ENCODE measurements around the gene ACTR5.
"Not testable (repeated sequence)": the region's sequence is repeated elsewhere in the genome, so short reads cannot be mapped to it uniquely, and the experiment has no call there.

Gene ACTR5

DNA sequence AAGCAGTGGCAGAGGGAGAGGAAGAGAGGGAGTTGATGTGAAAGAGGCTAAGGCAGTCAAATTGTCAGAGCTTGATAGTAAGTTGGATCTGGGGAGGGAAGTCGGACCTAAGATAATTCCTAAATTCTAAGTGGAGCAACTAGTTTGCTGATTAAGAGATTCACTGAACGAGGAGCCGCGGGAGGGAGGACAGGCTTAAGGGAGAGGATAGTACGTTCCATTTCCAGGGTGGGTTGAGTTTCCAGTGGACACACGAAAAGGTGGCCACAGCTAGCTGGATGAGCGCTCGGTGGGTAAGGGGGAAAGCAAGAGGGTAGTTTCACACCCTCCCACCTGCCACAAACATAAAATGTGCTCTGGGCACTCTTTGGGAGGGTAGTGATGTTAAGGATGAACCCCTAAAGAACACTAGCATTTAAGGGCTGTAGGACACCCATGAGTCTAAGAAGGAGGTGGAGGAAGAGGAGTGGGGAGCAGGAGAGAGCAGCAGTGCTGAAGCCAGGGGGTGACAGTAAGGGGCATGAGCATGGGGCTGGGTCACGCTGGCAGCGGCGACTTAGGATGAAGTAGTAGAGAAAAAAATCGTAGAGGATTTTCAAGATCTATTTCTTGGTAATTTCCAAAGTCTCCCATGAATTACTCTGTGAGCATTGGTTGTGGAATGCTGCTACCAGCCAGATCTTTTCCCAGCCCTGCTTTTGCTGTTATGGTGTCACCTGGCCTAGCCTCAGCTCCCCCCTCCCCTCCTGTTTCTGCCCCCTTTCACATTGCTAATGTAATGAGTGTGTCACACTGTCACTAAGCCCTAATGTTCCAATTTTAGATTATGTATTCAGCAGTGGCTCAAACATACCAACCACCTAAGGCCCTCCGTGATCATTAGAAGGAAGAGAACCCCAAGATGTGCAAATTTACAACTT, 21.4 kb downstream of the ACTR5 start:
- DNase-seq, result no peak

DNA sequence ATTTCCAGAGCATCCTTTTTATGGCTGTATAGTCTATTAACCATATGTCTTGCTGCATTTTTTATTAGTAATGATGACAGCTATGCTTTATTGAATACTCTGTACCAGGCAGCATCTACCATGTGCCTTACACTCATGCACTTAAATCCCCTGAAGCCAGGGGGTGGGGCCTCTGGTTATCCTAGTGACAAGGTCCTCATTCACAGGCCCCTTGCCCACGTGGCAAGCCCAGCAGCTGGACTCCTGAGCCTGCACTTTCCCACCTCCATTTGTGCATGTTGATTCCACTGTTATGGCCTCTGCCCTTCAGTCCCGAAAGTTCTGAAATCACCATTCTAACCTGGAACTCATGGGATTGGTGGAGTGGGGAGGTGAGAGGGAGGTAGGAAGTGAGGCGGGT, 22.3 kb downstream of the ACTR5 start:
- no peak for DNase-seq

DNA sequence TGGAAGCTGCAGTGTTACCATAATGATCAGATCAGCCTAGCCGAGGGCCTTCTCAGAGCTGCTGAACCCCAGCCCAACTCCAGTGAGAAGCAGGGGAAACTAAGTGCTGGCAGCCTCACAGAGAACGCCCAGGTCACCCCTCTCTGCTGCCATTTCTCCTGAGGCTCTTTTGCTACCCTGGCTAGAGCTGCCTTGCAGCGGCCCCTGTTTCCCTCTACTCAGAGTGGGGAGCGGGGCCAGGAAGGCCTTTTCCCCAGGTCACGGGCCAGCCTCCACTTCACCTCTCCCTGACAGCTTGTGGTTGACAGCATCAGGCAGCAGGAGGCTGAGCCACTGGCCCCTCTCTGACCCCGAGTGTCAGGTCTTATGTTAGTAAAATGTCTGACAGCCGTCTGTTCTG, 22.7 kb downstream of the ACTR5 start:
- DNase-seq, result no peak

DNA sequence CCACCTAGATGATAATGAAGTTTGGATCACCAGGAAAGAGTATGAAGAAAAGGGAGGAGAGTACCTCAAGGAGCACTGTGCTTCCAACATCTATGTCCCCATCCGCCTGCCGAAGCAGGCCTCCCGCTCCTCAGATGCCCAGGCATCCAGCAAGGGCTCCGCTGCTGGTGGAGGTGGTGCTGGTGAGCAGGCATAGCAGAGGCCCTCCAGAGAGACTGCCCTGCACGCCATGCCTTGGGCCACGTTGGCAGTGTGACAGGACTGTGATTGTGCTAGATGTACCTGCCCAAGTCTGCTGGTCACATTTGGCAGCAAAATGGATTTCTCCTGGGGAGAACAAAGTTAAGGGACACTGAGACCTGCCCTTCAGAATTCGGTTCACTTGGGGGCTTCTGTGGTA, 23.4 kb downstream of the ACTR5 start:
- no peak for DNase-seq

DNA sequence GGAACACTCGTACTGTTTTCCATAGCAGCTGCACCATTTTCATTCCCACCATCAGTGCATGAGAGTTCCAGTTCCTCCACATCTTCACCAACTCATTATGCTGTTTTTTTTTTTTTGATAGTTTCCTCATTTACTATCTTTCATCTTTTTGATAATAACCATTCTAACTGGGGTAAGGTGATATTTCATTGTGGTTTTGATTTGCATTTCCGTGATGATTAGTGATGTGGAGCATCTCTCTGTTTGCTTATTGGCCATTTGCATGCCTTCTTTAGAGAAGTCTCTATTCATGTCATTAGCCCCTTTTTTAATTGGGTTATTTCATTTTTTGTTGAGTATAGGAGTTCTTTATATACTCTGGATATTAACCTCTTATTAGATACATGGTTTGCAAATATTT, 25.9 kb downstream of the ACTR5 start:
- DNase-seq, result no peak

DNA sequence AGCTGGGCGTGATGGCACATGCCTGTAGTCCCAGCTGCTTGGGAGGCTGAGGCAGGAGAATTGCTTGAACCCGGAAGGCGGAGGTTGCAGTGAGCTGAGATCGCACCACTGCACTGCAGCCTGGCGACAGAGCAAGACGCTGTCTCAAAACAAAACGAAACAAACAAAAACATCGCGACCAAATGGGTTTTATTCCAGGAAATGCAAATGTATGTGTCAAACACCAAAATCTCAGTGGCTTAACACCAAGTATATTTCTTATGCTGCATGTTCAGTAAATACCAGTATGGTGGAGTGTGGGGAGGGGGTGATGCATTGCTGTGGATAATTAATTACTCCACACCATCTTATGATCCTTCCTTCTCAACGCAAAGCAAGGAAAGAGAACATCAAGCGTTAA, 28.1 kb downstream of the ACTR5 start:
- DNase-seq, result peak; percentile 46

DNA sequence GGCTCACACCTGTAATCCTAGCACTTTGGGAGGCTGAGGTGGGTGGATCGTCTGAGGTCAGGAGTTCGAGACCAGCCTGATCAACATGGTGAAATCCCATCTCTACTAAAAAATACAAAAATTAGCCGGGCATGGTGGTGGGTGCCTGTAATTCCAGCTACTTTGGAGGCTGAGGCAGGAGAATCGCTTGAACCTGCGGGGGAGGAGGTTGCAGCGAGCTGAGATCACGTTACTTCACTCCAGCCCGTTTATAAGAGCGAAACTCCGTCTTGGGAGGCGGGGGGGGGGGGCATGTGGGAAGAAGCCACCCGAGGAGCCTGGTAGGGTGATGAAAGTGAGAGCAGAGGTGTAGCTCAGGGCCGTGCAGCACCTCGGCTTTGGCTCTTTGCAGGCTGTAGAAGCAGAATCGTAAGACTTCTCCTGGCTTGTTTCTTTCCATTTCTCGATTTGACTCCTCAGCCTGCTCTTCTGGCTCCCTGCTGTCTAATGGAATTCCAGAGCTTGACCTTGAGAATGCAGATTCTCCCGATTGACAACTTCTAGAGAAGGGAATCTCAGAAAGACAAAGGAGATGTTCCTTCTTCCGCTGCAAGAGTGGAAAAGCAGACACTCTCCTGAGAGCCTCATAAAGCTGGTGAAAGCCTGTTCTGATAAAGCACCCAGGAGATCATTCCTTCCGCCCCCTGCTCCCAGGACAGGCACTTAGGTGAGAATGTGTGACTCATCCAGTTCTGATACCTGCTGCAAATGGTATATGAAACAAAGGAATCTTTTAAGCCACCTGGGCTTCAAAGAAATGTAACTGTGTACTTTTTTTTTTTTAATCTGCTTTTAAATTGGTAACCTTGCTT, 31.2 kb downstream of the ACTR5 start:
- no peak for DNase-seq

DNA sequence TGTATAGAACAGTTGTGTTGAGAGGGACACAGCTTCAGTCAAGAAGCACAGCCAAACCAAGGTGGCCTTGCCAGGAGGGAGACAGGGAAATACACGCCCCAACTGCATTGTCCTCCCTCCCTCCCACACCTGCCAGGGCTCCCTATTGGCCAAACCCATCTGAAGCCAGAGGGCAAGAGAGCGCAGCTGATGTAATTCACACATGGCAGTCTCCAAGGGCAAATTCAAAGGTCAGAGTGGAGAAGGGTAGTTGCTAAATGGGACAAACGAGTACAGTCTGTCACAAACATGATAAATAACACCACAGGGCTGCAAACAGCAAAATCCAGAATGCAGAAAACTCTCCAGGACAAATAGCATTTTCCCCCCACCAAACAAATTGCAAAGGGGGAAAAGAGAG, 34.0 kb downstream of the ACTR5 start:
- DNase-seq, result no peak

DNA sequence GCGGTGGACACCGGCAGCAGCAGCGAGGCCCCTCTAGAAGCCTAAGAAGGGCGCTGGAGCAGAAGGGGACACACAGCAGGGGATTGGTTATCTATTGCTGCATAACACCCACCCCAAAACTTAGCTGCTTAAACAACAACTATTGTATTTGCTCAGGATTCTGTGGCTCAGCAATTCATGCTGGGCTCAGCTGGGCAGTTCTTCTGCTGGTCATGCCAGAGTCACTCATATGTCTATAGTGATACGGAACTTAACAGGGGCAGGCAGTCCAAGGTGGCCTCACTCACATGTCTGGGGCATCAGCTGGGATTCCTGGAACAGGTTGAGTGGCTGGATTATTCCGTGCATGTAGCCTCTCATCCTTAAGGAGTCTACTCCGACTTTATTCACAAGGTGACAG, 39.6 kb downstream of the ACTR5 start:
- no peak for DNase-seq

DNA sequence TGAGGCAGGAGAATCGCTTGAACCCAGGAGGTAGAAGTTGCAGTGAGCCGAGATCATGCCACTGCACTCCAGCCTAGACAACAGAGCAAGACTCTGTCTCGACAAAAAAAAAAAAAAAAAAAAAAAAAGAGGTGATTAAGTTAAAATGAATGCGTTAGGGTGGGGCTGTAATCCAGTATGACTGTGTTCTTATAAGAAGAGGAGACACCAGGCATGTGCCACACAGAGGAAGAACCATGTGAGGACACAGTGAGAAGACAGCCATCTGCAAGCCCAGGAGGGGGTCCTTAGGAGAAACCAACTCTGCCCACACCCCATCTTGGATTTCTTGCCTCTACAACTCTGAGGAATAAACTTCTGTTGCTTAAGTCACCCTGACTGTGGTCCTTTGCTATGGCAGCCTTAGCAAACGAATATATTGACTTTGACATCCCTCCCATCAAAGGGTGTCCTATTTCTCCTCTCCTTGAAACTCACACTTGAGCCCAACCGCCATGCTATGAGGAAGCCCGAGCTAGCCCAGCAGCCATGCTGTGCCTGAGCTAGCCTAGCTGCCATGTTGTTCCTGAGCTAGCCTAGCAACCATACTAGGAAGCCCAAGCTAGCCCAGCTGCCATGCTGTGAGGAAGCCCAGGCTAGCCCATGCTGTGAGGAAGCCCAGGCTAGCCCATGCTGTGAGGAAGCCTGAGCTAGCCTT, 41.4 kb downstream of the ACTR5 start:
- no peak for DNase-seq

DNA sequence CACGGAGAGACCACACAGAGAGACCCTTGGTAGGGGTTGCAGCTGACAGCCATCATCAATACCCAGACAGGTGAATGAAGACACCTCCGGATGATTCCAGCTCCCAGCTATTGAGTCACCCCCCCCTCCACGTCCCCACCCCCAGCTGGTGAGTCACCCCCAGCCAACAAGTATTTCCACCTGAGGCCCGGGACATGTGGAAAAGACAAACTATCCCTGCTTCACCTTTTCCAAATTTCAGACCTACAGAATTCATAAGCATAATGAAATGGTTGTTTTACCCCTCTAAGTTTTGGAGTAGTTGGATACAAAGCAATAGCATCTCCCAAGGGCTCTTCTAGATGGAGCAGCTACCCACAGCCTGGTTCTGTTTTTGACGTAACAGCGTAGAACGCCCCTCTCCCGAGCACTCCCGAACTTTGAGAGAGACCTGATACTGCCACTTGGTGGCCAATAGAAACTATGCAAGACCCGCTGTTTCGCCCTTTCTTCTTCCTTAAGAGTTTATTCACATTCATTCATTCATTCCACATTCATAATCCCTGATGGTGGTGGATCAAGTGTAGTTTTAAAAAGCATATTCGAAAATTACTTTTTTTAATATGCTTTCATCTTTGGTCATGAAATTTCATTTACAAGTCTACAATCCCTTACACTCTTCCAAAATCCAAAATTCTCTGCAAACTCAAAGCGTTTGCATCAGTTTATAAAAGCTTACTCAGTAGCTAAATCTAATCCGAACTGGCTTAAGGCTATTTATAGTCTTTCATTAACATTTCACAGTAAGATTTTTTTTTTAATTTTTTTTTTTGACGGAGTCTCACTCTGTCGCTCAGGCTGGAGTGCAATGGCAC, 42.2 kb downstream of the ACTR5 start:
- DNase-seq, result peak; percentile 59

DNA sequence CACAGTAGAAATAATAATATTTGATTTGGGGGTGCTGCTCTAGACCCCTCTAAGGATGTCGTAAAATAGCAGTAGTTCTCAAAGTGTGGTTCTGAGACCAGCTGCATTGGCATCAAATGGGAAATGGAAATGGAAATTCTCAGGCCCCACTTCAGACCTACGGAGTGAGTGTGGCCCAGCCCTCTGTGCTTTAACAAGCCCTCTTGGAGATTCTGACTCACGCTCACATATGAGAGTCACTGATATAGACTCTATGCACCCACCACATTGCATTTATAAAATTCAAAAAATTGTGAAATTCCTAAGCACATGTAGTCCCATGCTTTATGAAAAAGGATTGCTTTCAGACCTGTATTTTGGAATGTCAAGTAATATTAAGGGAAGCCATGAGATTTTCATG, 43.0 kb downstream of the ACTR5 start:
- no peak for DNase-seq

DNA sequence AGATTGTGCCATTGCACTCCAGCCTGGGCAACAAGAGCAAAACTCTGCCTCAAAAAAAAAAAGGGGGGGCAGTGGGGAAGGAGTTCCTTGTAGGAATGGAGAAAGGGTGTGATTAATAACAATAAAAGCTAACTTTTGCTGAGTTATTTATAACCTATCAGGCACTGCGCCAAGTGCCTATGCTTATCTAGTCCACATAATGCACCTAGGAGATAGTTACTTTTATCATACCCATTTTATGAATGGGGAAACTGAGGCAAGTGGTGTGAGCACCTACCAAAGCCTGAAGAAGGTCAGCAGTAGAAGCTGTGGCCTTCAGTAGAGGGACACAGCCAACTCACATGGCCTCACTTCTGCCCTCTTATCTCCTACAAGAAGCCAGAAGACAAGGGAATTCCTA, 43.7 kb downstream of the ACTR5 start:
- DNase-seq, result no peak

DNA sequence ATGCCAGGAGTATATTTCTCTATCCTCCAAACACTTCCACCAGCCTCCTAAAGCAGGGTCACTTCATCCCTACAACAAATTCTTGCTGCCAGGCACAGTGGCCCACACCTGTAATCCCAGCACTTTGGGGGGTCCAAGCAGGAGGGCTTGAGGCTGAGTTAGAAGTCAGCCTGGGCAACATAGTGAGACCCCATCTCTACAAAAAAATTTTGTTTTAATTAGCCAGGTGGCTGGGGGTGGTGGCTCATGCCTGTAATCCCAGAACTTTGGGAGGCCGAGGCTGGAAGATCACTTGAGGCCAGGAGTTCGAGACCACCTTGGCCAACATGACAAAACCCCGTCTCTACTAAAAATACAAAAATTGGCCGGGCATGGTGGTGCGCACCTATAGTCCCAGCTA, 45.8 kb downstream of the ACTR5 start:
- not testable (repeated sequence) for DNase-seq

DNA sequence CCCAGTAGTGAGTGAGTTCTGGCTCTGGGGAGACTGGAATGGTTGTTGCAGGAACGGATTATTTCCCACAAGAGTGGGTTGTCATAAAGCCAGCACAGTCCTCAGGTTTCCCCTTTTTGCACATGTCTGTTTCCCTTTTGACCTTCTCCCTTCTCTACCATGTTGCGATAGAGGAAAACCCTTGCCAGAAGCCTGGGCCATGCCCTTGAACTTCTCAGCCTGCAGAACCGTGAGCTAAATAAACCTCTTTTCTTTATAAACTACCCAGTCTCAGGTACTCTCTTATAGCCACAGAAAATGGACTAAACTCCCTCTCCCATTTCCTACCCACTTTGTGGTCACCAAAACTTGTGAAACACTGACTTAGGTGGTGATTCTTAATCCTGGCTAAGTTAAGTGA, 50.0 kb downstream of the ACTR5 start:
- no peak for DNase-seq

DNA sequence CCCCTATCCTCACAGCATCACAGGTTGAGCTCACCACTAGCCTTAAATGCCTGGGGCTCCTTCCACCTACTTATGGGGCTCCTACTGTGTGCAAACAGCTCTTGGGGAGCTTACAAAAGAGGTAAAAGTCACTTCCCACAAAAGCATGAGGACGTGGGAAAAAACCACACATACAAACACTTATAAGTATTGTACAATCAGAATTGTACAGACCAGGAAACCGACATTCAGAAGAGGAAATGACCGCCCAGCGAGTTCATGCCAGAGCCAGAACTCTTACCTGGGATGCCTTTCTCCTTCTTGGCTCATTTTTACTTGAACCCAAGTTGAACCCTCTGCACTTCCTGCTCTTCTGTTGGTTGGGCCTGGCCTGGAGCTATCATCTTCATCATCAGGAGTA, 50.9 kb downstream of the ACTR5 start:
- no peak for DNase-seq

DNA sequence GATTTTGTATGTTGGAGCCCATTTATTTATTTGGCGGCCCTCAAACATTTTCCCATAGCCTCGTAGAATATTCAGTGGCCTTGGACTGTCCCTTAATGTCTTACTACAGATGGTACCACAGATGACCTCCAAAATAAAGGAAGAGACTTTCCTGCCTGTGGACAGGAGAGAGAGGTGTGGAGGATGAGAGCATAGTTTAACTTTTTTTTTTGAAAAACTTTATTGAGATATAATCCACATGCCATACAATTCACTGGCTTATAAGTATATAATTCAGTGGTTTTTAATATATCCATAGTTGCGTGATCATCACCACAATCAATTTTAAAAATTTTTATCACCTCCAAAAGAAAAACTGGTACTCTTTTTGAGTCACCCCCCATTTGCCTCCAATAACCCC, 52.6 kb downstream of the ACTR5 start:
- DNase-seq, result no peak

DNA sequence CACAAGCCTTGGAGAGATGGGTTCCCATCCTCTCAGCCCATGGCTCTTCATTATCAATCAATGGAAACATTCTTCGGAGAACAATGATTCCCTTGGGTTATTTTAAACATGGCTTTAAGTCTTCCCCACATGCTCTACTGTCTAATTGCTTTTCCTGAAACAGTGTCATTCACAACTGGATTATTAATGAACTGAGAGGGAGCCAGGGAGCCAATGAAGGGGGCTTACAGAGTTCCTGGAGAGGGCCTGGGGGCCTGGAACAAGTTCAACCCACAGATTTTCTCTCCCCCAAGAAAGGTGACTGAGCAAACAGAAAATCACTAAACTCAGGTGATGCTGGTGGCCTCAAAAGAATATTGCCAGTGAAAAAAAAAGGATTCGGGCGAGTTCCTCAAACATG, 56.0 kb downstream of the ACTR5 start:
- no peak for DNase-seq

DNA sequence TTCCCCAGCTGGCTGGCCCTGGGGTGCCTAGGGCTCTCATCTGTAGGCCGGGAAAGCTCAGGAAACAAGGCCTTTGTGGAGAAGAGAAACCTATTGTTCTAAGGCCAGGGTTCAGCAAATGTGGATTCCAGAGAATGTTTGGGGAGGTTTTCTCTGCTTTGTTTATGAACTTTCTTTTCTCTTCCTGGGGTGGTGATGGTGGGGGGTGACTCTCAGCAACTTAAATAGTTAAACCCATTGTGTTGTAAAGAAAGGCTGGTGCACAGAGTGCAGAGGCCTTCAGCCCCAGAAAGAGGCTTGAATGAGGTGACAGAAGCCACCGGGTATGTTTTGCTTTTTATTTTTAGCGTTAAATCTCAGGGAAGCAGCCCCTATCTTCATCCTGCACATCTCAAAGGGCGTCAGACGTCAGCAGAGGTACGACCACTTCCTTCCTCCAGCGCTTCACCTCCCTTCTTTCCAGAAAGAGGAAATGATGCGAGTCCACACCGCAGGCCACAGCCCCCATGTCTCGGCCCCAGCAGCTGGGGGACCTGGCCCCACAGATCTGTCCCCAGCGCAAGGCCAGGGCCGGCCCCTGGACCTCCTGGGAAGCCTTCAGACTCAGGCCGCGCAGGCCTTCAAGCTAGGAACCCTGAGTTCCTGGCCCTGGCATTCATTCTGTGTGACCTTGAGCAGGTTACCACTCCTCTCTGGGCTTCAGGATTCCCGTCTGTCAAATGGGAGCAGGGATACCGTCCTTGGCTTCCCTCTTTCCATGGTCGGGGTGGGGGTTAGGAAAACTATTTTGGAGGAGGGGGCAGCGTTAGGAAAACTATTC, 56.6 kb downstream of the ACTR5 start:
- DNase-seq, result peak; percentile 92

DNA sequence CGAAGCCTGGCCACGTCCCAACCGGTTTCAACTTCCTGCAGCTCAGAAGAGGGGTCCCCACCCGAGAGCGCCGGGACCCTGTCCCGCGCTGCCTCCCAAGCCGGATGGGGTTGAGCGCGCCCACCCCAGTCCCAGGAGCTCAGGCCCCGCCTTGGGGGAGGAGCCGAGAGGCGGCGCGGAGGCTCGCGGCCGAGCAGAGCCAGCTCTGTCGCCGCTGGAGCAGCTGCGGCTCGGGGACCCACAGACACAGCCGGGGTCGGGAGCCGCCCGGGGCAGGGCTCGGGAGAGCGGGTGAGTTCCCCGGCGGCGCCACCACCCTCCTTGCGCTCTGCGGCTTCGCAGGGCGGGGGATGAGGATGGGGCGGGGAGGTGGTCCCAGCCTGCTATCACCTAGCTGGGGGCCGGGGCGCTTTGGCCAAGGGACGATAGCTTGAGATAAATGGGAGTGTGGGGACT, 57.3 kb downstream of the ACTR5 start, which contains the start of gene PPP1R16B:
Gene PPP1R16B (plus strand): TSS at position 196 of the 456 bp plus-strand sequence. CDS start 30,229 bp downstream, outside the sequence.
- DNase-seq, result peak; percentile 84
